ENCODE data around the gene ATP6V0A4.

- TF ChIP-seq POLR2AphosphoS5 (IDR thresholded peaks at IDR 0.05; ENCODE audit: low read depth, low read length) (no peak), POLR2A (IDR thresholded peaks at IDR 0.05; ENCODE audit: low read depth, low read length) (no peak), SPI1 (IDR thresholded peaks at IDR 0.05; ENCODE audit: low read depth, low read length) (no peak), PAX5 (IDR thresholded peaks at IDR 0.05; ENCODE audit: insufficient read depth, low read length, severe bottlenecking) (no peak), TAF1 (IDR thresholded peaks at IDR 0.05; ENCODE audit: low read depth, low read length) (no peak), POU2F2 (IDR thresholded peaks at IDR 0.05; ENCODE audit: low read depth, low read length) (no peak)
These were observed 21.7 kb downstream of the ATP6V0A4 start for GRCh38 chr7:138776166-138776833.
